Stimulated activated CD4-positive, alpha-beta T cell treated with anti-CD3 and anti-CD28 coated beads, Interleukin-4, amount 100 ng/mL, for 48 hours (primary cell): ENCODE data around the gene BICC1.
"Not testable (repeated sequence)": the region's sequence is repeated elsewhere in the genome, so short reads cannot be mapped to it uniquely, and the experiment has no call there.

Source experiments
- DNase-seq, 2 donors: peaks; one replicate each; pipeline ENCODE4 v3.0.0-alpha.2; 2020; ENCODE audit warnings: low read depth in 2 of 2

Gene BICC1

DNA sequence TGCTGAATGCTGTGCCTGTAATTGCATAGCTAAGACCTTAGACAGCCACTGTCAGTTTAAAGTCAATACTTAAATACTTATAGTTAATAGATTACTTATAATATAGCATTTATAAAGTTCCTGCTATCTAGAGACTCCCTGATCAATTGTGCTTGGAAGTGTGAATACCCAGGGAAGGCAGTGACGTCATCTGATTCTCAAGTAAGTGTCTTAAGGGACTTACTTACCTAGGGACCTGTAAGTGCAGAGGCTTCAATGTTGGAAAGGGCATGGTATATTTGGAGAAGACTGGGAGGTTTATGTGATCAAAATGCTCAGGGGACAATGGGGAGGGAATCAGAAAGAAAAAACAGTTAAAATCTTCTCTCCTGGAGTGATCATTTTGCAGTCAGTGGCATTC, 55.0 kb downstream of the BICC1 start:
- DNase-seq = no peak

DNA sequence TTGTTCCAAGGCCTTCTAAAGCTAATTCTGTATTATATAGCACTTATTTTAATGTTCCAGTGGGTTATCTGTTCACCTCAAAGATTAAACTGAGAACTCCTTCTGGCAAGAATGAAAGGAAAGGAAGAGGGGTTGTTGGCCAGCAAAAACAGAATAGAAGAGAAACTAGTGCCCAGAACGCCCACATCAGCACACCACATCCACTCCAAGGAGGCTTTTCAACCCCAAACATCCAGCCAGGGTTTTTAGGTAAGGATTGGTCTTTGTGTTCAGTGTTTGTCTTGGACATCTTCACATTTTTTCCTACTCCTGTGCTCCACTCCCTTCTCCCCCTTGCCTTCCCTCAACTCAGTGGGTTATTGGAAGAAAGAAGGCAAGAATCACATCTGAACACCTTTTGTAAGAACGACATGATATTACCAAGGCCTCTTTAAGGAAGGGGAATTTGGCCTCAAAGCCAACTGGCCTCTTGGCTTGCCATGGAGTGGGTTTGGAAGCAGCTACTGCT, 55.8 kb downstream of the BICC1 start:
- no peak for DNase-seq

DNA sequence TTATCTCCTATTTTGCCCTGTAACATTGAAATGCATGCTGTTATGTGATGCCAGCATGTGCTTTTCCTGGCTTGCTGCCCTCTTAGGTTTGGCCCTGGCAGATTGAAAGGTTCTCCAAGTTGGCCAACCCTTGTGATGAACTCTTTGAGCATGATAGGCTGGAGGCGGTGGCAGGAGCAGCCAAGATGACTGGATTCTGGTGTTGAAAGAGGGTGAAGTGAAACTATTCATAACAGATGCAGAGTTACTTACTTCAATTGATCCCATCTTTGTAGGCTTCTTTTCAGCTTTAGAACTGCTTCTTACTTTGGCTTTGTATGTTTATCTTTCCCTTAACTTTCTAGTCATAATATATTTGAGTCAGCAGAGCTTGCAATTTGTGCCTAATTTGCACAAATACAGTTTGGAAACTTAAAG, 57.6 kb downstream of the BICC1 start:
- no peak for DNase-seq

DNA sequence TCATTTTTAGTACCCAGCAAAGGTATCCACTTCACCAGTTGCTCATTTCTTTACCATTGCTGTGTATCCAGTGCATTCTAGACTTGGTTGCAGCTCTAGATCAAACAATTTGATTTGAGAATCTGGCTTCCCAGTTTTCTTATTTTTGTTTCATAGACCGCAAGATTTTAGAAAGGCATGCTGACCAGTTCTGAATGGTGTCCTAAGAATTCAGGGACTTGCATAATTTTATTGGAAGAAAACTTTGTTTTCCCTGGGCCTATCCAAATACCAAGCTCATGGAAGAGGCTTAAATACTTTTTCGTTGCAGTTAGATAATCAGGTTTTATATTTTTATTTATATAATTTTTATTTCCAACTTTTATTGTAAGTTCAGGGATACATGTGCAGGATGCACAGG, 58.3 kb downstream of the BICC1 start:
- no peak for DNase-seq

DNA sequence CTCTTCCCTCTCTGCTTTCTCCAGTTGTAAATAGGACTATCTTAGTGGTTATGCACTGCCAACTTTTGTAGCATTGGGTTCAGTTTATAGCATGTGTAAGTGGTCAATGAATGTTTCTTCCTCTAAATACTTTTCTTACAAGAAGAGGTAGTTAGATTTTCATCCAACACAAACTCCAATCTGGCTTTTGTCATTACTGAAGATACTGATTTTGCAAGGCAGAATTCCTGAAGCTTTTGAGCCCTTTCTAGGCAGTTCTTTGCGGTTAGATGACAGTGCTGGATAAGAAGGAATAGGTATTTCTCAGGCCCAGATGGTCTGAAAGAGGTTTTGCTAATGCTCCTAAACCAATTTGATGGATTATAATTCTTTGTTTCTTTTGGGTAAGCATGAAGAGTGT, 60.5 kb downstream of the BICC1 start:
- DNase-seq = no peak

DNA sequence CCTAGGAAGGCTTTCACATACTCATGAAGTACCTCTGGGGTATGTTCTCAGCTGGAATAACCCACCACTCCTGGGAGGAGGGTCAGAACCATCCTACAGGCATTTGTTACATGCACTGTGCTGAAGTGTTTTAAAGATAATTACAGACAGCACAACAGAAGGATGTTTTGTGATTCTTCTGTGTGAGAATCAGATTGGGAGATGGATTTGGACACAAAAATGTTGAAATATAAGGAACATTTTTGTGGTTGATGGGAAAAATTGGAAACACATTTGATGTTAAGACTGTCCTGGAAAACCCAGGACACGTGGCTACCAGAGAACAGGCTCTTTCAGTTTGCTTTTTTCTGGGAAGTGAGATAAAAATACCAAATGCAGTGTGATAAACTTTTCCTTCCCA, 61.4 kb downstream of the BICC1 start:
- no peak for DNase-seq

DNA sequence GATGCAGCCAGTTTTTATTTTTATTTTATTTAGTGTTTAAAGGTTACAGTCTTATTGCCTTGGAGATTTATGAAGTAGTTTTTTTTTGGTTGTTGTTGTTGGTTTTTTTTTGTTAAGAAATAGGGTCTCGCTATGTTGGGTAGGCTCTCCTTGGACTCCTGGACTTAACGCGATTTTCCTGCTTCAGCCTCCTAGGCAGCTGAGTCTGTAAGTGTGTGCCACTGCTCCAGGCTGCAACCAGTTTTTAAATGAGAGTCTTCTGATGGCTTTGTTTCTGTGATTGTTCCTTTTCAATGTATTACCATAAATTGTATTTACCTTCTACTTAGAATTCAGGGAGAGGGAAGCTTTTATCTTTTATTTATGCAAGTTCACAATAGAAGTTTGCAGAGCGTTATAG, 62.8 kb downstream of the BICC1 start:
- no peak for DNase-seq

DNA sequence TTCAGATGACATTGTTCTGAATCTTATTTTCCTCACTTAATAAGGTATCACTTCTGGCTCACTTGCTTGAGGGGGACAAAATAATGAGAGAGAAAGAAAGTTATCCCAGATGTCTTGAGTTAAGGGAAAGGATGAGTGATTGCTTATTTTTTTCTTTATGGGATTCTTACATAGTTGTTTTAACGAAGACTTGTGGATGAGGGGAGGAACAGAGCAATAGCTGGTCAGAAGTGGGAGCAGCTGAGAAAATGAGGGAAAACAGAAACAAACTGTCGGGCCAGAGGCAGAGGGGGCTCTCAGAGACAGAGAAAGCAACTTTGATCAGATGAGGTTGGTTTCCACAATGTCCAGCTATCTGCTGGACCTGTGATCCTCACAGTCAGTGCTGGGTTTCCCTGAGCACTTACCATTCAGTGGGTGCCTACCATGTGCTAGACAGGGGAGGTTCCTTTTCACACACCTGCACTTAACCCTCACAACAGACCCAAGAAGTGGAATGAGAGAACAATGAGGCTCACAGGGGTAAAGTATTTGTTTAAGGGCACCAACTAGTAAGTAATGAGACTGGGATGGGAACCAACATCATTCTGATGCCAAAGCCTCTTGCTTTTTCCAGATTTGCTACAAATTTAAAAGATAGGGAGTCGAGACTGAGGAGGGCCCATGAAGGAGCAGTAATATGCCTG, 64.2 kb downstream of the BICC1 start:
- no peak for DNase-seq

DNA sequence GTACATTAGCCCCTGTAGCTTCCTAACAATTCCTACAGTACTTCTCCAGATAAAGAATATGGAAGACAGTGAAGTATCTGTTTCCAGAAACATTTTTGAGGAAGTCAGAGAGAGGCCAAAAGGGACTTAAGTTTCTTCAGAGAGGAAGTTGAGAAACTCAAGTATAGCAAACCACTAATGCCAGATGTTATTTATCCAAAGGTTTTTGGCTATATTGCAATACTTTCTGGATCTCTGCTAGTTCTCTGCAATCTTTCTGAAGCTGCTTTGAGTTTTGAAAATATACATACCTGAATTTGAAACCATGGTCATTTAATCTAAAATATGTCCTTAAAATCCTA, 64.7 kb downstream of the BICC1 start:
- no peak for DNase-seq

DNA sequence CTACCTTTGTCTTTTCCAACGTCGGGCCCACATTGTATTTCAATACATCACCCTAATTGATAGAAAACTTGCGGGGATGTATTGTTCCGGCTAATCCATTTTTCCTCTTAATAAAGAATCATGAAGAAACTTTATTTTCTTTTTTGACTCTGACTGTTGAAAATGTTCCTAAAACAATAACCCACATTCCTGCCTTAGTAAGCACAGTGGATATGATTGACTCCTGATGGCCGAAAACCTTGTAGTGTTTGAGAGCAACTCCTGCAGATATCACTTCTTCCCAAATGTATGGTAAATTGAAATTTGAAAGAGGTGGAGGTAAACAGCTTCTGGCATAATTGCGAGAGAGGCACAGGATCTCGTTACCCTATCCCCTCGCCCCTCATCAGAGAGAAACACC, 65.7 kb downstream of the BICC1 start:
- no peak for DNase-seq

DNA sequence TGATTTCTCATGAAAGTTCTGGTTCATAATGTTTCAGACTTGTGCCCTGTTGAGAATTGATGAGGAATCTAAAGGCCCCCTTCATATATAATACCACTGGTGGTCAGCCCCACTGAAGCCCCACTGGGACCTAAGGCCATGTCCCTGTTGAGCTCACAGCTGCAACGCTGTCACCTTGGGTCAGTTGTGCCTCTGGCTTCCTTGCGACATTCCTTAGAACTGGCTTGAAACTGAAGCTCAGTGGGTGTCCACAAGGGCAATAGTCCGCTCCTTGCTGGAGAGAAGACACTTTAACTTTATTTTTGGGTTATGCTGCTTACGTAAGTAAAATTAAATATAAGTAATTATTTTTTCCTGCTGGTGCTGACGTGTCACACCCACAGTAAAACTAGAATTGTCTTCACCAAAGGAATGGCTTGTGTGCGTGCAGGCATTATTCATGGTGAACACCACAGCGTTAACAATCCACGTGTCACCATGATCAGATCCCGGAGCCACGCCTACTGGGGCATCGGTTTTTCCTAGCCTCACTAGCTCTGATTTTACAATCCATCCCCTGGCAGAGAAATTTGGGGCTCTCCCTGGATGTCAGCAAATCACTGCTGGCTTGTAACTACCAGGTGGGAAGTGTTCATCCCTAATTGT, 66.5 kb downstream of the BICC1 start:
- DNase-seq = no peak

DNA sequence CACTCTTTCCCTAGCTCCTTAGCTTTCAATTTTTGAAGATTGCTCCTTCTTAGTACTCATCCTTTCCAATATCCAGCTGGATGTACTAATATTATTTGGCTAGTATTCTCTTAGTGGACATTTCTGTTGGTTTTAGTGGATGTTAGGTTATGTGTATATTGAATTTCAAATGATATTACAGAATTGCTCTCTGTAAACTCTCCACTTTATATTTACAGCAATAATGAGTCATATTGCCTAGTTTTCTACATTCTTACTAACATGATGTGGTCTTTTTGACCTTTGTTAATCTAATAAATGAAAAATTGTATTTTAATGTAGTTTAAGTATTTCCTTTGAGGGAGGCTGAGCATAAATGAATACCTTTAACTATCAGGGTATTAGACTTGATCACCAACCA, 69.4 kb downstream of the BICC1 start:
- no peak for DNase-seq

DNA sequence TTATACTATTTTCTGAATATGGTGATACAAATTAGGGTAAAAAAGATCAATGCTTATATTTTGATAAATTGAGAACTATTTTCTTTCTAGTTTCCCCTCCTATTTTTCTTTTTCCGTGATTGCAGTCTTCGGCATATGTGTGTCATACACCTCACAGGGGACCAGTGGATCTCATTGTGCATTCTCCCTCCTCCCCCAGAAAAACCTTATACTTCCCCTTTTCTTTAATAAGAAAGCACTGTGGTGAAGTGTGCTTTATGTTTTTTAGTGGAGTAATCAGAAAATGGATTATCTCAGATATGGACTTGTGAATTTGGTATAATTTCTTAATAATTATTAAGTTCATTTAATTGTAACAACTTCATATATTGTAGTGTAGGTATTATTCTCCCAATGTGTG, 72.8 kb downstream of the BICC1 start:
- DNase-seq = no peak

DNA sequence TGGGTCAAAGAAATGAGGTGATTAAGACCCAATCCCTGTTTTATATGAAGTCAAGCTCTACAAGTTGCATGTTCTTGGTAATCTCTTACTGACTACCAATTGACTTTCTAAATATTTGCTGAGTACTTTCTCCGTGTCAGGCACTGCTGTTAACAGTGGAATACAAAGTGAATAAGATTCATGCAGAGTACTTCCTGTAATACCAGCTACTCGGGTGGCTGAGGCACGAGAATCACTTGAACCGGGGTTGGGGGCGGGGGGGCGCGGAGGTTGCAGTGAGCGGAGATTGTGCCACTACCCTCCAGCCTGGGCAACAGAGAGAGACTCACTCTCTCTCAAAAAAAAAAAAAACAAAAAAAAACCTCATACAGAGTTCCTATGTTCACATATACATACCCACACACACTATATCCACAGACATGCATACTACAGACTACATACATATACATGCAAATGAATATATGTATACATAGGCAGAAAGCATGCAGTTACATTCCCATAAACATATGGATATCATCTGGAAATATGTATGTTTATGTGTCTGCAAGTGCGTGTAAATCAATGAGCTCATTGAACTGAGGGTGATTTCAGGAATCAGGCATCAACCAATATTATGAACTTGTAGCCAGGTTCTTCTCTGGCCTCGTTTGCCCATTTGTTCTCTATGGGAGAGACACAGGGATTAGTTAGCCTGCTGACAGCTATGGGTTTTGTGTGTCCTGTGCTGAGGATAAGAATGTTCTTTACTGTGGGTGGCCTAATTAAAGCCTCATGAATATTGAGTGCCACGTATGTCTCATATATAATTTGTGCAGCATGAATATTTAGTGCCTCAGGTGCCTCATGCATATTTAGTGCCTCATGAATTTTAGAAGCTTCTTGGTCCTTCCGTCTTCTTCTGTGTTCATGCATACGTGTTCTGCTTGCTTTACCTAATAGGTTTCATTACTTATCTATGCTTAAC, 73.9 kb downstream of the BICC1 start:
- DNase-seq = no peak

DNA sequence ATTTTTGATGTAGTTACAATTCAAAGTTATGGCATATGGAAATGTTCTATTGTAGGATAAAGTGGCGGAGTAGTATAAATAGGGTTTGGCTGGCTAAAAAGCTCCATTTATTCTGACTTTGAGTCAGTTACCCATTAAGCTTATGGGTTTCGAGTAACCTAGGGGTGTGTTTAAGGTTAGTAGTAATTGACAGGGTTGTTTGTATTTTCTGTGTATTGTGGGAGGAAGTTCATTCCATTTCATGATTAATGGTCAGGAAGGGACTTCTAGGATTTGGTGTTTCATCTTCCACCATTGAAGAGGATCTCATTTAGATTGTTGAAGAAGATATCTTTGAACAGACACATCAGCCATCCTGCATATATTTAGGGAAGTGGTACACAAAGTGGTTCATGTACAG, 75.0 kb downstream of the BICC1 start:
- no peak for DNase-seq

DNA sequence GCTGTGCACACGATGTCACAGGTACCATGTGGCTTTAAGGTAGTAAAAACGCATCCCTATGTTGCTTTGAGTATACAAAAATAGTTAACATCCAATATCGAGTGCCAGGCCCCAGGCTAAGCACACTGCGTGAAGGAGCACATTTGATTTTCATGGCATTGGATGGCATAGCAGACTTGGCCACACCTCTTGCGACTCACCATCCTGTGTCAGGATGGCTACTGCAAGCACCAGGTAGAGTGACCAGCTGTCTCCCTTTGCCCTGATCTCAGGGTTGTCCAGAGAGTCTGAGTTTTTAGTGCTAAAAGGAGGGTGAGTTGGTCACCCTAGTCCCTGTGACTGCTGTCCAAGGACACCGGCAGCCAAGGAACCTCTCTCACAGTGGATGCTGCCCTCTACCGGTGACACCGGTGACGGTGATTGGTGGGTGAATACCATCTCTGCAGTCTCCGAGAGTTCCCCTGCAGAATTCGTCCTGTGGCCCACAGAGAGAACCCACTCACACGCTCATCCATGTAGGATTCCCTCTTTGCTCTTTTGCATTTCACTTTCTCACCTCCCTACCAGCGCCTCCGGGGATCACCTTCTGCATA, 76.1 kb downstream of the BICC1 start:
- DNase-seq = no peak

DNA sequence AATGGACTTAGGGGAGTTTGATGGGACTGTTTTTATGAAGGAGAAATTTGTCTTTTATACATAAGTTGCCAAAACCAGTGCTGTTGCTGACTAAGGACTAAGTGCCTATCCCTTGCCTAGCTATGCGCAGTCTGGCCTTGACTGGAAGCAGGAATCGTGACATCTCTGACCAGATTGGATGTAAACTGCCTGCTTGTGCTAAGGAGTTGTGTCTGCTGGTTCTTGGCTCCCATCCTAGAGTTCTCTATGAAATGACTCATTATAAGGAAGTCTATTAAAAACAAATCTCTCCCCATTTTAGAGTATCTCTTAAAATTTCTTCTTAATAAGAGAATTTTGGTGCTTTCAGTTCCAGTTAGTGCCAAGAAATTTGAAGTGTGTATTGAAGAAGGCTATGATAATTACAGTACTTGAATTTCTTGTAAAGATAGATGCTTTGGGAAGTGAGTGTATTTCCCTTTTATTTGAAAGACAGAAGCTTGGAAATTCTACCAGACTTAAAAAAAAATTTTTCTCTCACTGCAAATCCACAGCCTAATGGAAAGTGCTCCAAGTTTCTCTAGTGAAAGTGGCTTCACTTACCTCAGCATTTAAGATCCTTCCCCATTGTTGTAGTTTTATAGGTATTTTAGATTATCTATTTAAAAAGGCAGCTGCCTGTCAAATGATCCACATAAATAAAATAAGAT, 77.6 kb downstream of the BICC1 start:
- DNase-seq = no peak

DNA sequence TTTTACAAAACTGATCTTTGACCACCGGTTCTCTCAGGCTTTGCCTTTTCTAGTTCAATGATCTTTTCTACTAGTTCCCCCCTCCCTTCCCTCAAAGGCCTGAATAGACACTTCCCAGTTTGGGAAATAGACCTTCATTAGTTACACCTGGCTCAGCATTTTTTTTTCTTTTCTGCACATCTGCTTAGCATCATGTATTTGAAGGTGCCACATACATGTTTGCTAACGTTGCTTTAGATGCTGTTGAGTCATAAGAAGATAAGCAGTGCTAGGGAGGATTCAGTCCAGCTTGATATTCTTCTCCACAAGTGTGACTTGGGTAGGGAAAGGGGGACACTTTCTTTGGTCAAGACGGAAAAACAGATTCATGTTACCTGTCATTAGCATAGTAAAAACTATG, 78.3 kb downstream of the BICC1 start:
- no peak for DNase-seq

DNA sequence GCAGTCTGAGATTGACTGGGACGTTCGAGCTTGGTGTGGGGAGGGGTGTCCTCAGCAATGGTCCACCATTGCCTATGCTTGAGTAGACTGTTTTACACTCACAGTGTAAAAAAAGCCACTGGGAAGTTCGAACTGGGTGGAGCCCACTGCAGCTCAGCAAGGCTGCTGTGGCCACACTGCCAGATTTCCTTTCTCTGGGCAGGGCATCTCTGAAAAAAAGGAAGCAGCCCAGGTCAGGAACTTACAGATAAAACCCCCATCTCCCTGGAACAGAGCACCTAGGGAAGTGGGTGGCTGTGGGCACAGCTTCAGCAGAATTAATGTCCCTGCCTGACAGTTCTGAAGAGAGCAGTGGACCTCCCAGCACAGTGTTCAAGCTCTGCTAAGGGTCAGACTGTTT, 80.3 kb downstream of the BICC1 start:
- no peak for DNase-seq

DNA sequence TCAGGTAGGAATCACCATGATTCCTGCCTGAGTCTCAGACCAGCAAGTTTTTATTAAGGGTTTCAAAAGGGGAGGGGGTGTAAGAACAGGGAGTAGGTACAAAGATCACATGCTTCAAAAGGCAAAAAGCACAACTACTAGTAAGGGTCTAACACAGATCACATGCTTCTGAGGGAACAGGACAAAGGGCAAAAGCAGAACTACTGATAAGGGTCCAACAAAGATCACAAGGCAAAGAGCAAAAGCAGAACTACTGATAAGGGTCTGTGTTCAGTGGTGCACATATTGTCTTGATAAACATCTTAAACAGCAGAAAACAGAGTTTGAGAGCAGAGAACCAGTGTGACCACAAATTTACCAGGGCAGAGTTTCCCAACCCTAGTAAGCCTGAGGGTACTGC, 84.5 kb downstream of the BICC1 start:
- DNase-seq = not testable (repeated sequence)

DNA sequence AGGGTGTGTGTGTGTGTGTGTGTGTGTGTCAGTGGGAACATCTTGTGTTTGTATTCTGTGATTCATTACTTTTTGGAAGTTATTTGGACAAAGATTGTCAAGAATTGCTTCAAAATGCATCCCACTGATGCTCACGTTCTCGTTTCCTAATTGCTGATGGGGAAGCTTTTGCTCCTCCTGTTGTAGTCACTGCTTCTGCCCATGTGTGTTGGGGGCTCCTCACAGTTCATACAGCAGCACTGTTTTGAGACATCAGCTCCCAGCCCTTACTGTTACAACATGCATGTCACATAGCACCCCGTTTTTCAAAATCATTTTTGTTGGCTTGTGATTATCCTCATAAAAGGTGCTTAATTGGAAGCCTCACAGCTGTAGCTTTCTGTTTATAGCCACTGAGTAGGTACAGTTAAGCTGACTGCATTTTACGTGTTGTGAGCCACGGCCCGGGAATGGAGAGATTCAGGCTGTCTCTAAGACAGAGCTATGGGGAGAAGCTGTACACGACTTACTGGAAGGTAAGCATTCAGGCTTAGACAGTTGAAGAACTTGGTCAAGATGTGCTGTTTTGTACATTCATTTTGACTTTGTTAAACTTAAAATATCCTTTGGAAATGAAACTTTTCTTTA, 87.4 kb downstream of the BICC1 start:
- no peak for DNase-seq
